Epithelial cell of esophagus (primary cell): ENCODE measurements around the gene RFXANK.

Experiments
- DNase-seq: peaks from one replicate; pipeline ENCODE4 v3.0.0; 2010; ENCODE audit warnings: low read depth
- H3K4me3 ChIP-seq: 2 replicates; pipeline ENCODE4 v1.5.1; 2011; ENCODE audit warnings: mild to moderate bottlenecking, low read length, control low read depth
- CTCF ChIP-seq: IDR thresholded peaks from 2 replicates; pipeline ENCODE4 v1.5.1; 2011; ENCODE audit warnings: low read depth, mild to moderate bottlenecking, low read length, control low read depth, inconsistent platforms; ENCODE audit not compliant: insufficient read depth; ENCODE audit errors: missing control alignments

Gene RFXANK

GRCh38 chr19:19159534-19159933, 32.5 kb upstream of the RFXANK start:
- H3K4me3 ChIP-seq = no peak overlapping the region
- DNase-seq = no peak
- TF ChIP-seq CTCF = no peak

- no peak for TF ChIP-seq CTCF
- no peak overlapping the region for H3K4me3 ChIP-seq
- no peak for DNase-seq
Observed at GRCh38 chr19:19160461-19161035, 31.5 kb upstream of the RFXANK start.

DNA sequence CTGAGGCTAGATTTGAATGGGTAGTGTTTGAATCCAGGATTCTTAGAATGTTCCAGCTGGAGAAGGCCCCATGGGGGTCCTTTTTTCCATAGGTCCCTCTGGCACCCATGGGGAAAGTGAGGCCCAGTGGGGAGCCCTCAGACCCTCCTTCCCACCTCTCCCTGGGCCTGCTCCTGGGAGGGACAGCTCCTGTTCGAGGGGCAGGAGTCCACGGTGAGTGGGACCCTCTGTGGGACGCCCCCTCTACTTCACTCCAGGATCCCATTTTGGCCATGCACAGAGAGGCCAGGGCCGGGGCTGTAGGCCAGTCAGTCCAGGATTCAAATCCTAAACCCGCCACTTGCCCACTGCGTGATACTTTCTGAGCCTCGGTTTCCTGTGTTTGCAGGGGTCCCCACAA, 29.6 kb upstream of the RFXANK start:
- DNase-seq = no peak
- no peak overlapping the region for H3K4me3 ChIP-seq
- TF ChIP-seq CTCF = no peak

- no peak for TF ChIP-seq CTCF
- no peak overlapping the region for H3K4me3 ChIP-seq
- no peak for DNase-seq
Observed at GRCh38 chr19:19165396-19165795, 26.7 kb upstream of the RFXANK start.

DNA sequence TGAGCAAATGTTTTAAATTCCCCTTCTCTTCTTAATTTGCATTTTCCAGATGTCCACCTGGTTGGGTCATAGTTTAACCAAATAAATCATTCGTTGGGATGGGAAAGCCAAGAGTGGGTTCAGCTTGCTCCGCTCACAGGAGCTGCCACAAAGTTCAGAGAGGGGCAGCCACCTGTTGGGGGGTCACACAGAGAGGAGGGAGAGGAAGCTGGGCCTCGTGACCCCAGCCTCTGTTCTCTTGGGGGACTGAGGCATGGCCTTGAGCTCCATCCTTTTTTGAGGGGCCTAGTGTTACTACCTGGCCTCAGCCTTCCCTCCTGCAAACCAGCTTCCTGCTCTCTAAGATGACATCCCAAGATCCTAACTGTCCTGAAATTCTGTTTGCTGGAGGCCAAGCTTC, 24.4 kb upstream of the RFXANK start:
- no peak for DNase-seq
- TF ChIP-seq CTCF = no peak

DNA sequence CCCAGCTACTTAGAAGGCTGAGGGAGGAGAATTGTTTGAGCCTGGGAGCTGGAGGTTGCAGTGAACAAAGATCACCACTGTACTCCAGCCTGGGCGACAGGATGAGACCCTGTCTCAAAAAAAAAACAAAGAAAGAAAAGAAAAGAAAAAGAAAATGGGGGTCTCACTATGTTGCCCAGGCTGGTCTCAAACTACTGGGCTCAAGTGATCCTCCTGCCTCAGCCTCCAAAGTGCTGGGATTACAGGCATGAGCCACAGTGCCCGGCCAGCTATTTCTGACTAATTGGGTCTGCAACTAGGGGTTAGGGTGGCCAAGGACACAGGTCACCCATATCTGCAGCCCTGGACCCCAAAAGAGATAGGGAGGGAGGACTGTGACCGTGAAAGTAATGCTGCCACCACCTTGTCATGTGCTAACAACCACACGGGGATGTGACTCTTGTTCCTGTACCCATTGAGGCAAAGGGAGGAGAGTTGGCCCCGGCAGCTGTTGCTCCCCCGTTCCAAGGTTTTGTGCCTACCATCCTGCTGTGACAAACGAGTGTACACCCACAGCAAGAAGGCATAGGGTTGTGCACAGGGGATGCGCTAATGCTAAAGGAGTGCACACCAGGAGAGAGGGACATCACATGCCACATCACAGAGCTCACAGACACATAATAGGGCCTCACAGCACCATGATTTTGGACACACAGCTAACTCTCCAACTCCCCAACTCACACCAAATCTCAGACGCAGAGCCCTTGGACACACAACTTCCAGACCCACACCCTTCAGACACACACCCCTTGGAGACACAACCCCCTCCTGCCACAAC, 22.6 kb upstream of the RFXANK start:
- no peak for DNase-seq
- no peak overlapping the region for H3K4me3 ChIP-seq
- TF ChIP-seq CTCF = no peak

More for the DNA sequence above, 24.4 kb upstream of the RFXANK start:
- no peak overlapping the region for H3K4me3 ChIP-seq
